HG03039 (cell line): ENCODE data around the gene TAAR9.

Experiments used
- ATAC-seq: cut with Tn5 transposase; IDR thresholded peaks from one replicate; pipeline ENCODE4 v1.9.1; 2021; ENCODE audit warnings: mild to moderate bottlenecking, moderate library complexity; ENCODE audit not compliant: unreplicated experiment

TAAR9 gene, protein sequence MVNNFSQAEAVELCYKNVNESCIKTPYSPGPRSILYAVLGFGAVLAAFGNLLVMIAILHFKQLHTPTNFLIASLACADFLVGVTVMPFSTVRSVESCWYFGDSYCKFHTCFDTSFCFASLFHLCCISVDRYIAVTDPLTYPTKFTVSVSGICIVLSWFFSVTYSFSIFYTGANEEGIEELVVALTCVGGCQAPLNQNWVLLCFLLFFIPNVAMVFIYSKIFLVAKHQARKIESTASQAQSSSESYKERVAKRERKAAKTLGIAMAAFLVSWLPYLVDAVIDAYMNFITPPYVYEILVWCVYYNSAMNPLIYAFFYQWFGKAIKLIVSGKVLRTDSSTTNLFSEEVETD

DNA sequence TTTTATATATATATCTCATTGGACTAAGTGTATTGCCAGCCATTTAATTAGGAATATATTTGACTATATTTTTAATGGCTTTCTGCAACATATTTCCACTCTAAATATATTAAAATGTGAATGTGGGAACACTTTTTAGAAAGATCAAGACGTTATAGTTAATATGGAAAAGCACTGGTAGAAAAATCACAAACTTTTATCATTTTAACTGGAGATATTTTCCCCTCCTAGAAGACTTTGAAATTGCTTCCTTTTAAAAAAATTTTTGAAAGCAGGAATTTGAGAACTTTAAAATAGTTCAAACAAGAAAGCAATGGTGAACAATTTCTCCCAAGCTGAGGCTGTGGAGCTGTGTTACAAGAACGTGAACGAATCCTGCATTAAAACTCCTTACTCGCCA lies at the start of gene TAAR9:
Gene TAAR9 (plus strand): TSS at position 301 of the 400 bp plus-strand sequence. CDS start 13 bp downstream, at position 314.
- ATAC-seq: no peak

DNA sequence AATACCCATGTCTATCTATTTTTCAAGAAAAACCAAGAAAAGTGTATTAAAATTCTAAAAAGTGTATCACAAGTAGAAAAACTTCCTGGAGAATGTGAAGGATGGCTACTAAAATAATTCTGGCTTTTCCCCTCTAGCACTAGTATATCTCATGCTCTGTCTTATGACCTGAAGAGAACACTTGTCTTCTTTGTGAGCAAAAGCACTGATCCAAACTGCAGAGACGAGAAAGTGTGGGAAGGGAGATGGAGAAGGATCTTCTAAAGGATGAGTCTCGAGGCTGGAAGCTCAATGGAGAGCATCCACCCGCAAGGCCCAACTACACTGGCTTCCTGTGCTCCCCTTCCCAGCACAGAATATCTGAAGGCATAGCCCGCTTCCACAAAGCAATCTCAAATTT lies 48.7 kb upstream of the TAAR9 start:
- no peak for ATAC-seq

DNA sequence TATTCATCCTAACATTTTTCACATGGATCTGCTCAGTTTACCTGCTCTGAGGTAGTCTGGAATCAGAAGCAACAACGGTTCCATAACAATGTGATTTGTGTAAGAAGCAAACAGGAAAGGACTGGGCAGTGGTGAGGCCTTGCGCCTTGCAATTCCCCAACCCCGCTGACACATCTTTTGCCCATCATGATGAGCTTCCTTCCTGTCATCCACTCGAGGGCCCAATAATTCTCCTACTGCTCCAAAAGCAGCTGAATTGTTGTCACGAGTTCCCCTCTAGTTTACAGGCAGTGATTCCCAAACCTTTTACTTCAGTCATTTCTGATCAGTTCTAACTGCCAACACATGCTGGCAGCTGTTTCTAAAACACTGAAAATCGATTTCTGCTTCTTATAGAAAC lies 48.1 kb upstream of the TAAR9 start:
- ATAC-seq: peak; percentile 39

DNA sequence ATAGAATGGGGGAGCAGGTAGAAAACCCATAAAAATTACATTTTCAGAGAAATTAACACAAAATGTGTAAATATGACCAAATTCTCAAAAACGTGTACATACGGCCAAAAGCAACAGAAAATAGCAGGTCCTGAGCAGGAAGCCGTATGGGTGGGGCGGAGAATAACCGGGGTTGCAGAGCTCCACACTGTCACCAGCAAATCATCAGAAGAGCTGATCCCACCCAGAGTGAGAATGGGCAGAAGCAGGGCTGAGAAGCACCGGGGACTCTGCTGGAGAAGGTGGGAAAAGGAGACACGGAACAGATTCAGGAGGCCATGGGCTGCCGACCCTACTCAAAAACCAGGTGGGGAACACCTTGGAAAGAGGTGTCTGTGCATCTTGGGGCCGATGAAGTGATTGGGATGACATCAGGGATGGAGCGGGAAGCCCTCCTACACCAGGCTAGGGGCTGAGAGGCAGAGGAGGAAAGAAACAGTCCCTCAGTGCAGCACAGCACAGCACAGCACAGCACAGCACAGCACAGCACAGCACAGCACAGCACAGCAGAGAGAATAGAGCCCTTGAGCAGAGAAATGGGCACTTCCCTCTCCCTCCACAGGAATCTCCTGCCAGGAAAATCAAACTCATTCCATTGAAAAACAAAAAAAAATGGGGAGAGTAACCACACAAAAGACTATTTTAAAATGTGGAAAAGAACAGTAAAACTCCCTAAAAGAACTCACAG lies 47.4 kb upstream of the TAAR9 start:
- peak; percentile 55 for ATAC-seq

DNA sequence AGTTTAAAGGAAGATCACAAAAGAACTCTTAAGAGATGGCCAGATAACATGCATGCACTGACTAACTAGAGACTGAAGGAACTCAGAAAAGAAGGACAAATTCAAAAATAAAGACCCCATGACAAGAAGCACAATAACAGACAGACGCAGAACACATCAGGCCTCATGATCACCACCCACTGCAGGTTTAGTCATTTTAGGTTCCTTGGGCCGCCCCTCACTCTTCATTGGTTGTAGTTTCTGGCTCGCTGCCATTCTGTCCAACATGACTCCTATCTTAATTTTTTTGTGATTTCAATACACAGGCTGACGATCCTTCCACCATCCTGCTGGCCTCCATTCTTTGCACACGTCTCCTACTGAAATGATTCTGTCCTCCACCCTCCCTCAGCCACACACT lies 46.8 kb upstream of the TAAR9 start:
- no peak for ATAC-seq

DNA sequence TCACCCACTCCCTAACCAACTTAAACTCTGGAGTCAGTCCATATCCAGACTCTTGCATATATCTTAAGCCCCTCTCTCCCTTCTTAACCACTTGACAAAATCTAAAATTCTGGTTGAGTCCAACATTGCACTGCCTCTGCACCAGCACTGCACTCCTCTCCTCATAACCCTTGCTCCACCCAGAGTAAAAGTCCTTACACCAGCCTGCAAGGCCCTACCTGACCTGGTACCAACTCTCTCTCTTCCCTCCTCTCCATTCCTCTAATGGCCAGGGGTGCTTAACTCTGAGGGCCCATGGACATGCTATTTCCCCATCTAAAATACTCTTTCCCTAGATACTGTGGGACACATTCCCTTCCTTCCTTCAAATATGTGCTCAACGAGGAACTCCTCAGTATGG lies 46.2 kb upstream of the TAAR9 start:
- no peak for ATAC-seq

DNA sequence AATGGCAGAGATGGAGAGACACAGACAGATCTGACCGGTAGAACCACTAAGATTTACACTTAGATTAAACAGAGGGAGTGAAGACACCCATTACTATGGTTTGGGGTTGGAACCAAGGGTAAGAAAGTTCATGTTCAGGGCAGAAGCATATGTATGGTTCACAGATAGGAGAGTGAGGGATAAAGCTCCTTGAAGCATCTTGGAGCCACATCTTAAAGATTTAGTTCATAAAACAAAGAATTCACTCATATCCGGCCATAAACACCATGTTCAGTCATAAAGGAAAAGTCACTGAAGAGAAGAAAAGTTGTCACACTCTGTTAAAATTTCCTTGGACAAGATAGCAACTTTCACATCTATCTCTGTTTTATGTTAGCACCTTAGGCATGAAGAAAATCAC lies 43.1 kb upstream of the TAAR9 start:
- ATAC-seq: no peak

DNA sequence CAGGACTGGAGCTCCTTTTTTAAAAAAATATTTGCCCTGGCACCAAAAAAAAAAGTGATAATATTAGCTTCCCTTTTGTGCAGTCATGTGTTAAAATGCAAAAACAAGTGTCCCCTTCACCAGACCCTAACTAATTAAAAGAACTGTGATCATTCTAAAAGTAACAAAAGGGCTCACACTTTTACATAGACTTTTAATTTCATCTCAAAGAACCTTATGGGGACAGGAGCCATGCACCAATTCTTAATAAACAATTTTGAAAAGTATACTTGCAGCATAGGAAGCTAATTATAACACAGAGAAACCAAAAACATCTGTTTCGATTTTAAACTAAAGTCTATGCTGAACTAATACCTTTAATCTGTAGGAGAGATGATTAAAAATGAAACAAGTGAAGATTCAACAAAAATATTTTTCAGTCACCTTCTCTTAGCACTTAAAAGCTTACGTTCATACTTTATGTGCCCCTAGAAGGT lies 42.4 kb upstream of the TAAR9 start:
- peak; percentile 41 for ATAC-seq

DNA sequence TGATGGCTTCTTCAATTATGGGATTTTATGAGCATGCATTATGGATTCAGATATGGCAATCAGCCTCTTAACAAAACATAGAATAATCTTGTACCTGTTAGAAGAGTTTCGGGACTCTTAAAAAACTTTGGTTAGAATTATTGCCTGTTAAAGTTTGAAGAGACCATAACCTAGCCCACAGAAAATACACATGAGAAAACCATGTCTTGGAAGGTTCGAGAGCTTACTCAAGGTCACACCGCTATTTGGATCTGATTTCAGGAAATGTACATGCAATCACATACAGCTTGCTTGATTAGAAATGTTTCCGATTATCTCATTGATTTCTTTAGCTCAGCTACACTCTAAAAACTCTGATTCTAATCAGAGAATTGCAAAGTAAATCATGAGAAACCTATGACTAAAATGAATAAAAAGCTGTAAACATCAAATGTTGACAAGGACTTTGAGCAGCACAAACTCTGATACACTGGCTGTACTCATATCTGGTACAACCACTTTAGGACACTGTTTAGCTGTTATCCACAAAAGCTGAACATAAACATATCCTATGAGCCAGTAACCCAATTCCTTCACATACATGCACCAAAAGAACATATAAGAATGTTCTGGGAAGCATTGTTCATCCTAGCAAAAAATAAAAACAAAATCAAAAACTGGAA lies 41.4 kb upstream of the TAAR9 start:
- ATAC-seq: no peak

DNA sequence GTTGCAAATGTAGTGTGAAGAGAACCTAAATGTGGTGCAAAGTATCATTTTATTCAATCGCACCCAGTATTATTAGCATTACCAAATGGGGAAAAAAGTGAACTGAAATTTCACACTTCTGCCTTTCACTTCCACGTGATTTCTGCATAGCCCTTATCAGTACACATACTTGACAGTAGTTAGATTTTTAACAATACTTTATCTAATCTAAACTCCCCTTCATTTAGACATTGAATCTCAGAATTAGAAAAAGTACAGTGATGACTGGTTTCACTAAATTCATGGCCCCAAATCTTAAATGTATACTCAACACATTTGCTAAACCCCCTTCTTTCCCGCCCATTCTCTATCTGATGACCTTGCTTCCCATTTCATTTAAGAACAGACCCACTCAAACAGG lies 39.4 kb upstream of the TAAR9 start:
- peak; percentile 34 for ATAC-seq

DNA sequence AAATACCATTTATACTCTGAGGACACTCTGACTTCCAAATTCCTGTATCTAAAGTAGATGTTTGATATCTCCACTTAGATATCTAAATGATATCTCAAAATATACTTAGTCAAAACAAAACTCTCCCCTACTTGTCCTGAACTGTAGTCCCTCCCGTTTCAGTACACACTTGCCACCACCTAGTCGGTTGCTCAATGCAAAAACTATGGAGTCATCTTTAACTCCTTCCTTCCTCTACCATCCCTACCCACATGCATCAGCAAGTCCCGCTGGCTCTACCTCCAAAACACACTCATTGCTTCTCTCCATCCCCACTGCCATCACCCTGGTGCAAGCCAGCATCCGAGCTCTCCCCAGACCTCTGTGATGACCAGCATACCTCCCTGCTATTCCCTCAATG lies 38.3 kb upstream of the TAAR9 start:
- ATAC-seq: no peak

DNA sequence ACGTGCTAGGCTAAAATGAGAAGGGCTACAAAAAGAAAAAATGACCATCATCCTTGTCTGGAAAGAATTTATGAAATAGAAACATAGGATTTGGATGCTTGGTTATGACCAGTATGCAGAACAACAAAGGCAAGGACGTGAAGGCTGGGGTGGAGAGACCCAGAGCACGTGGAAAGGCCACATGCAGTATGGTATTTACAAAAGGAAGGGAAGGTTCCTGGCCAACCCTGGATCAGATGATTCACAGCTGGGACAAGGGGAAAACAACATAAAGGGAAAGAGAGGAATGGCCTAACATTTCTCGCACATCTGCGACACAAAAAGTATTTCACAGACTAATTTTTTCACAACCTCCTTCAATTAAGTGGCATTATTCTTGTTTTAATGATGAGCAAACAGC lies 33.3 kb upstream of the TAAR9 start:
- no peak for ATAC-seq

DNA sequence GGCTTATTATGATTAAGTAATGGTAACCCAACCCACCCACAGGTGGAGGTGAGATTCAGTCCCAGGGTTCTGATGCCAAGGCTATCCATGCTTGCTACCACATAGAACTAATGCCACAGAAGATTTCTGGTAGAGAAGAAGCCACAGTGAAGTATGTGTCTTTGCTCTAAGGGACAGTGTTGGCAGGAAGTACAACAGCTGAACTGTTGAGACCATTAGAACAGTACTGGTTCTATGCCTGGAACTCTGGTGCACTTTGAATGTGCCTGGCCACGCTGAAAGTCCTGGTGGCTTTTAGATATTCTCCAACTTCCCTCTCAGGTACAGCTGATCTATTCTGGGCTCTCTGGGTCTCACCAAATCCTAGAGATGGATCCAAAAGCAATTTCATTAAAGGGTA lies 32.9 kb upstream of the TAAR9 start:
- ATAC-seq: no peak

DNA sequence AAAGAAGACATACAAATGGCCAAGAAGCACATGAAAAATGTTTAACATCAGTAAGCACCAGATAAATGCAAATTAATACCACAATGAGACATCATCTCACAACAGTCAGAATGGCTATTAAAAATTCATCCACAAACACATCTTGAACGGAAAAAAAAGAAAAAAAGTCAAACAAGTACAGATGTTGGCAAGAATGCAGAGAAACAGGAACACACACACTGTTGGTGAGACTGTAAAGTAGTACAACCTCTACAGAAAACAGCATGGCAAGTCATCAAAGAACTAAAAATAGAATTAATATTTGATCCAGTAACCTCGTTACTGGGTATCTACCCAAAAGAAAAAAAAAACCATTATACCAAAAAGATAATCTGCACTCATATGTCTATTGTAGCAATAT lies 31.6 kb upstream of the TAAR9 start:
- no peak for ATAC-seq

DNA sequence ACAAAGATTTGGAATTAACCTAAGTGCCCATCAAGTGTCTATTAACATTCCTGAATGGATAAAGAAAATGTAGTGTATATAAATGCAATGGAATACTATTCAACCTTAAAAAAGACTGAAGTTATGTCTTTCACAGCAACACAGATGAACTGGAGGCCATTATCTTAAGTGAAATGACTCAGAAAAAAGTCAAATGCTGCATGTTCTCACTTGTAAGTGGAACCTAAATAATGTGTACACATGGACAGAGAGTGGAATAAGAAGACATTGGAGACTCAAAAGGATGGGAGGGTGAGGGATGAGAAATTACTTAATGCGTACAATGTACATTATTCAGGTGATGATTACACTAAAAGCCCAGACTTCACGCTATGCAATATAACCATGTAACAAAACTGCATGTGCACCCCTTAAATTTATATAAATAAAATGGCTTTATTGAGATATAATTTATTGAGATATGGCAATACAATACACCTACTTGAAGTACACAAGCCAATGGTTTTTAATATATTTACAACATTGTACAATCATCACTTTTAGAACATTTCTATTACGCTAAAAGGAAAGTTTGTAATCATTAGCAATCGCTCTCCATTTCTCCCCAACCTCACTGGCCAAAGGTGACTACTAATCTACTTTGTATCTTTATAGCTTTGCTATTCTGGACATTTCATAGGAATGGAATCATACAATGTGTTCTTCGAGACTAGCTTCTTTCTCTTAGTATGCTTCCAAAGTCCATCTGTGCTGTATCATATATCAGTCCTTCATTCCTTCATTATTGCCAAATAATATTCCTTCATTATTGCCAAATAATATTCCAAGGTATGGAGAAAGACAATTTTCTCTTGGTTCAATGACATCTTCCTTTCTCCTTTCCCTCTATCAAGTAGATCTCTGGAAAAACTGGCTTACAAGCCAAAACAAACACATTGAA lies 30.9 kb upstream of the TAAR9 start:
- no peak for ATAC-seq

DNA sequence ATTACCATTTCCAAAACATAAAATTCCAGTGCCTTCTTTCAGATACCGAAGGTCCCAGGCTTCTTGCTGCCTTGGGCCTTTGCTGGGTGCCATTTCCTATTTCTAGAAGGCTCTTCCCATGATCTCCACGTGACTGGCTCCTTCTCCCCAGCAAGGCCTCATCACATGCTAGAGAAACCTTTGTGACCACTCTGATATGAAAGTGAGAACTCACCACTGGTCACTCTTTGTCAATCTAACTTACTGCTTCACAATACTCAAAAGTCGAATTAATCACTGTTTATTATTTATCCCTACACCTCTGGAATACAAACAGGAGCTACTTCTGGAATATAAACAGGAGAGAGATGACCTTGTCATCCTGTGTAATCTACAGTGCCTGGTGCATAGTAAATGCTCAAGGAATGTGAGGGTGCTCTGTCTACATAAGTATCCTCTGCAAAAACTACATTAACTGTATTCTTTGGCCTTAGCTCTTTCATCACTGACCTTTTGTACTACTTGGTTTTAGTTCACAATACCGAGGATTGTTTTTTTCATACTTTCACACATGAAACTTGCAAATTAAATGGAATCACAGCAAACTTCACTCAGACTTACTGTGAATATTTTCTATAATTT lies 26.8 kb upstream of the TAAR9 start:
- ATAC-seq: no peak

DNA sequence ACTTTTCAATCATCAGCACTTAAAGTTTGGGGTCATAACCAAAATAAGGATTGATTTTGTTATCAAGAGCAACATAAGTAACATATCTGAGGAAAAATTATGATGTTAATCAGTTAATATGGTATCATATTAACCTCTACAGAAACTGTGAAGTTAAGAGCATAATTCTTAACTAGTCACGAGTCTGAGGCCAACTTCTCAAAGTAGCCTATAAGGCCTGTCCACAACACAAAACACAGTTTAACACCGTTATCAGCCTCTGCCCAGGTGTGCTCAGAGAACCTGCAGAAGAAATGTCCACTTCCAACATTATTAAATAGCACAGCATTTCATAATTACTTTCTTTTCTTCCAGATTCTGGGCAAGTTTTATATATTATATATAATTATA lies 26.3 kb upstream of the TAAR9 start:
- ATAC-seq: no peak

DNA sequence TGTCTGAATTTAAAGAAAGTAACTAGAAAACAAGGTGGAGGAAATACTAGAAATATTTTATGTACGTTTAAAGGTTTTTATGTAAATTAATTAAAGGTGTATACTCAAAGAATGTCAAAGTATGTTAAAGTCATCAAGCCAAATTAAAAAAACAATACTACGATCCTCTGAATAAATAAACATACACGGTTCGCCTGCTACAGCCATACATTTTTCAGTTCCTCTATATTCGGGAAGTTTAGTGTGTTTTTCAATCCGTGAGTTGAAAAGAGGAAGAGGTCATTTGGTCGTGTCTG lies 25.8 kb upstream of the TAAR9 start:
- ATAC-seq: no peak

DNA sequence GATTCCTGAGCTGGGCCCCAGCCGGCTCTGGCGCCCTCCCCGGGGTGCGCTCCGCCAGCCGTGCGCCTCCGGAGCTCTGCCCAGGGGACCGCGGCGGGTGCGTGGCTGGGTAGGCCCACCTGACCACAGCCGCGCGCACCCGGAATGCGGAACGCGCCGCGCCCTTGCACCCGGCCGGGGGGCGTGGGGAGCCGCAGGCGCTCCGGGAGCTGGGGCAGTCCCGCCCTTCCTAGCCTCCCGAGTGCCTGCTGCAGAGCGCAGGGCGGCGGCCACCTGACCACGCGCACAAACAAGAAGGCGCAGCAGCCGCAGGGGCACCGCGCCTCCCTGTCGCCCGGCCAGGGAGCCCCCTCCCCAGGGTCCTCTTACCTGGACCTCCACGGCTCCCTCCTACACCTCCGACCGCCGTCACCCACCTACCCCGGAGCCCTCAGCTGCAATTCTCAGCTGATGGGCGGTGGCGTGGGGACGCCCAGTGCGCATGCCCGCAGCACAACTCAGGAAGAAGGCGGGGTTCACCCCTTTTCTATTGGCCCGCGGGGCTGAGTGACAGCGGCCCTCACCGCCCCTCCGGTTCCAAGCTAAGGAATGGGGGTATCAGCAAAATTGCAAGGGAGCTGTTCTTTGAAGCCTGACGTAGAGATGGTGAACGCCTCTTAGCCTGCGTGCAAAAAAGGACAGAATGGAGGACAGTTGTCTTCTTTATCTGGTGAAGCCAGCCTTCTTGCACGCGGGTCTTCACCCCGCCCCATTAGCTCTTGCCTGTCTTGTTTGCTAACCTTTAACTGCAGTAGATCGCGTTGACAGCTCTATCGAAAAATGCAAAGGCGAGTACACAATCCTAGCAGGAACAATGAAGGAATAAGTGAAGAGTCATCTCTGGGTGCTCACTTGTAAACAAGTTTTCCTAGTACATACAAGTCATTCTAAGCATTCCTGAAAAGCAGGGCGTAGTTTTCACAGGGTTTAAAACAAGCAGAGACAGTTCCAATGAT lies 25.1 kb upstream of the TAAR9 start, which contains the start of gene STX7:
Gene STX7 (minus strand): TSS at position 479 of the 995 bp plus-strand sequence. CDS start 9,586 bp downstream, outside the sequence.
- peak; percentile 90 for ATAC-seq
